HG02870 (cell line): ENCODE measurements around the gene GOLIM4.
A peak's percentile ranks its signal among the peaks of the same experiment; 100 is the strongest.
"Not testable (repeated sequence)": the region's sequence is repeated elsewhere in the genome, so short reads cannot be mapped to it uniquely, and the experiment has no call there.

ENCODE experiments used
- ATAC-seq: cut with Tn5 transposase; IDR thresholded peaks from one replicate; pipeline ENCODE4 v1.9.1; 2021; ENCODE audit warnings: mild to moderate bottlenecking, moderate library complexity; ENCODE audit not compliant: unreplicated experiment

GOLIM4 gene

DNA sequence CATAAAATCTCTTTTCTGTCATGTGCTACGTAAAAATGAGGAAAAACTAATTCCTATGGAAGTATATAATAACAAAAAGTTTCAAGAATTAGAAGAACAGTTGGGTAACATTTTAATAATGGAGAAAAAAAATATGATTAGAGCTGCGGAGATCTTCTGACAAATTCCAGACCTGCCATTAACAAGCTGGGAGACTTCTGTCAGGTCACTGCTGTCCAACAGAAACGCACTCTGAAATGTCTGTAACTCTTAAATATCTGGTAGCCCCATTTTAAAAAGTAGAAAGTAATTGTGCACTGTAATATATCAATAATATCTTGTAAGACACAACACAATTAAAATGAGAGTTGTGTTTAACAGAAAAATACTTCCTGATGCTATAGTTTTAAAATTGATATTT, 15.7 kb downstream of the GOLIM4 start:
- no peak for ATAC-seq

DNA sequence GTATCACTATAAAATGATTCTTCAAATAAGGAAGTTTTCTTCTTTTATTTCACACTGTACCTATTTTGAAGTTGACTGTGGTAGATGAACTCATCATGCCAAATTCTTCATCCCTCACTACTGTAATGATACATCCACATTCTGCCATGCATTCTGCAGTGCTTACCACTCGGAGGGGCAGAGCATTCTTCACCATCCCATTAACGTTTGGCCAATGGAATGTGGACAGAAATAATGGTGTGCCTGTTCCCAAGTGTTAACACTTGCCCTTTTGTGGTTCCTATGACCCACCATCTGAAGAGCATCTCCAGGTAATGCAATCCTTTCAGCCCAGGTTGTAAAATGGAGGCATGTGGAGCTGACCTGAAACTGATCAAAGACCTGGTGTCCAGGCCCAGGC, 18.6 kb downstream of the GOLIM4 start:
- ATAC-seq, result no peak

DNA sequence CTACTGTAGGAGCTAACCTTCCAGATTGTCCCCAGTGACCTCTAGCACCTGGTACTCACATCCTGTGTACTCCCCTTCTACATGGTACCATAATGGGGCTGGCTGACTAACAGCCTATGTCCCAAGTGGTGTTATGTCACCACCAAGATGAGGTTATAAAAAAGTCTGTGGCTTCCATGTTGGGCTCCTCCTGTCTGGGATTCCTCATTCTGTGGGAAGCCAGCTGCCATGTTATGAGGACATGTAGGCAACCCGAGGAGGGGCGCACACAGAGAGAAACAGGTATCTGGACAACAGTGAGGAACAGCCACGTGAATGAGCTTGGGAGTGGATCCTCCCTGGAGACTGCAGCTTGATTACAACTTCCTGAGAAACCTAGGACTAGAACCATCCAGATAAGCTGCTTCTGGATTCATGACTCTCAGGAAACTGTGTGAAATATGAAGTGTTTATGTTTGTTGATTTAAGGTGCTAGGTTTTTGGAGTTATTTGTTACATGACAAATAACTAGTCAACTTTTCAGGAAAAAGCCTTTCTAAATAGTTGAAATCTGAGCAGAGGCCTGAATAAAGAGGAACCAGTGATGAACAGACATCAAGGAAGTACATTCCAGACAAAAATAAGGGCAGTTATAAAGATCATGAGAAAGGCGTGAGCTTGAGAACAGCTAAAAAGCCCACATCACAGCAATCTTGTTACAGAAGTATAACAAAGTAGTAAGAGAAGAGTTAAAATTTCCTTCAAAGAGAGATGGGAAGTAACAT, 21.7 kb downstream of the GOLIM4 start:
- ATAC-seq, result no peak

DNA sequence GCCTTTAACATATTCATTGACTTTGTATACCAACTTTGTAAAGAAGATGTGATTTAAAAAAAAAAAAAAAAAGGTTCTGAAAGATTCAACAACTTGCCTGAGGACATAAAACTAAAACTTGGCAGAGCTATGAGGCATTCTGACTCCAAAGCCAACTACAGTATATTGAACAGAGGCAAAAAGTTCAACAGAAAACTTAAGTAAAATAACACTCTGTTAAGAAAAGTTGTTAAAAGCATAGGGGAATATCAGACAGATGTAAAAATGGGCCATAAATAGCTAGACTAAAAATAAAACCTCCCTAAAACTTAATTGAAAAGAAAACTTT, 23.4 kb downstream of the GOLIM4 start:
- ATAC-seq, result no peak

DNA sequence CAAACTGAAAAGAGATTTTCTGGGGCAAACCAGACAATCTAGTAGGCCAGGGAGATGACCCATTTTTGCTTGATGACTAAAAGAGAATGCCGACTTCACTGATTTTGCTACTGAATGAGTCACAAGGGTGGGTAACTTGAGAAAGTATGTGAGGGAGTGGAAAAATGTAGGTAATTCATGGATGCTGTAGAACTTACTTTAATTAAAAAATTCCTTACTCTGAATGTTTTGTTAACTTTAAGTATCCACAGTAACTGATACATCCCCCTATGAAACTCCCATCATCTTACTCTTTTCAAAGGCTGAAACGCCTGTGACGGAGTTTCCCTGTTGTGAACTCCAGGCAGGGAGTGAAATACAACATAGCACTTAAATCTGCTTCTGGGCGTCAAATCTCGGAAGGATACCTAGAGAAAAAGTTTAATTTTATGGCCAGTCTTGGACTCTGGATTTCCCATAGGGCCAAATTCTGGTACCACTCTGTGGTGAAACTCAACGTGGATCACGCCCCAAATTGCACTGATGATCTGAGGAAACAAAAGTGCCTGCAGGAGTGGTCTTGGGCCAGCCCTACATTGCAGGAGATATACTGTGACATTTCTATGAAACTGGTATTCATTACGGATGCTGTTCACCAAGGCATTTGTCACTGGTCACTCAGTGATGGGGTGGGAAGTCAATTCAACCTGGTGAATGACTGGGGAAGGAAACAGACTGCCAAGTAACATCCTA, 24.0 kb downstream of the GOLIM4 start:
- peak; percentile 73 for ATAC-seq

DNA sequence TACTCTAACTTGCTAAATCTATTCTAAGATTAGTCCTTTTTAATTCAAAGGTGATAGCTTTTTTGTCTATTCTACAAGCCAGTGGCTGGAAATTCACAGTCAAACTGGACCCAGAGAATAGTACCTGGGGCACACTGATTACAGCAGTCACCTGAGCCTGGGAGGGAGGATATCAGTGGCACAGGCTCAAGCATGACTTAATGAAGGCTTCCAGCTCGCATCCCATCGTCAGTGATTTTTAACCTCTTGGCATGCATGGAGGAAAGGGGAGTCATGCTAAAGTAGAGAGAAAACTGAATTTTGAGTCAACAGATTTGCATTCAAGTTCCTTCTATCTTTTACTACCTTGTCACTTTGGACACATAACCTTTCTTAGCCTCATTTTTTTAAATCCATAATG, 24.8 kb downstream of the GOLIM4 start:
- no peak for ATAC-seq

DNA sequence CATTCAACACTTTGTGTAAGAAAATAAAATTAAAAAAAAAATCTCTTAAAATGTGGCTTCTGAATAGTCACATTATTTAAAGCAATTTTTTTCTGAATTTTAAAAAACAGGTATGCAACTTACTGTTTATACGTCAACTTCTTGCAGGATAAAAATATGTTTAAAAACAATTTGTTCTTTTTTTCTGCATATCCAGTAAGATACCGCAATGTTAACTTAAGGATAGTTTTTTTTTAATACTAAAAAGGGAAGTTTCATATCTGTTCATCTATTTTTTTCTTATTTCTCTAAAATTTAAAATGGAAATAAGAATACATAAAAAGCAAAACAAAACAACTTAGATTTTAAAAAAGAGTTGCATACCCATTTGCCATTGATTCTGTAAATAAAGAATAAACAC, 27.4 kb downstream of the GOLIM4 start:
- no peak for ATAC-seq

DNA sequence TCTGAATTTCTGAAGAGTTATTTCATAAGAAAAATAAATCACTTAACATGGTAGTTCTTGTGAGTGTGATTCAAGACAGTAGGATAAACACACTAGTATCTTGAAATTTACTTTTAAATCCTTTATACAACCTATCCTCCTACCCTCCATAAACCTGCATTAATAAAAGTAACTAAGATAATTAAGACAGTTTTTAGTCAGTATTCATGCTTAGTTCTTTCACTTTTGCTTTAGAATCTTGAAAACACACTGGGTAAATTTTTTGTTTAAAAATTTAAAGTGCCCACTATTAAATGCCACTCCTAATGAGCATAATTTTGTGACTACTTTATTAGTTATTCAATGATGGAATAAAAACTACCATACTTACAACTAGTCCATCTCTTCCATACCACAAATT, 28.8 kb downstream of the GOLIM4 start:
- no peak for ATAC-seq

DNA sequence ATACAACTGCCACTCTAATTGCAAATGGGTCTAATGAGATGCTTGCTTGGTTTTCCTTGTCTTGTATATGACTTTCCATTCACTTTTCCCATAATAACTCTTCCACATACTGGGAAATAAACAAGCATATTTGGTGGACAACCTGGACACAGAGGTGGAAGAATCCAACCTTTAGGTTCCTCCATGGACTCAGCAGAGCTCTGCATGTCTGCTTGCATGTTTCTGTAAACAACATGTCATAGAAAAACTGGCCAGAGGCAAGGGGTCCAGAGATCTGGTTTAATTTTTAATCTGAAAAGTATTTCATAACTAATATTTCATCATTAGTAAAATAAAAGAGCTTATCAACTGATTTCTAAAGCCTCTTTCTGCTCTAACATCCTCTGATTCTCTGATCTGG, 30.2 kb downstream of the GOLIM4 start:
- no peak for ATAC-seq

DNA sequence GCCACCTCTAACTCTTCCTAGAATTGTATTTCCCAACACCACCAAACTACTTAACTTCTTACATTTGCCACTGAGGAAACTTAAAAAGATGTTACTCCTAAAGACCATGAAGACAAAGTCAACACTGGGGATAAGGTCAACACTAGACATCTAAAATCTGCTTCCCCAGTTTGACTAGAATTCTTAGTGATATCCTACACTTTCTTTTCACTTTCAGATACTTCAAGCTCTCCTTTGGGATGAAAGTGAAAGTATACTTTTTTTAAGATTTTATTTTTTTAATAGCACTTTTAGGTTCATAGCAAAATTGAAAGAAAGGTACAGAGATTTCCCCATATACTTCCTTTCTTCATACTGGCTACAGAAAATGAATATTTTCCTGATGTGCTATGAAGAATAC, 32.6 kb downstream of the GOLIM4 start:
- ATAC-seq, result no peak

DNA sequence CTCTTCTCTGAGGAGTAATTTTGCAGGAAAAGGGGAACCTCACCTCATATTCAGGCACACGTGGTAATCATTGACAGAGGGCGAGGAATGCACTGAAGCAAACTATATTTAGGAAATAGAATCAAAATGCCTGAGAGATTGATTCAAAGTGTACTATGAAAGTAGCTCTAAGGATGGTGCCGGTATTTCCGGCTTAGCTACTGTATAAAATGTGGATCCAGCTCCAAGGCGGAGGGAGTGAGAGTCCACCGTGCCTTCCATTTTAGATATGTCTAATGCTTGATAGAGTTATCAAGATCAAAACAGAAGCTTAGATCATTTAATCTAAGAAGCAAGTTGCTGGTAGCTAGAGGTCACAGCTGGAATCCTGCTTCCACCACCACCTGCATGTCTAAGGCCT, 33.0 kb downstream of the GOLIM4 start:
- ATAC-seq, result no peak

DNA sequence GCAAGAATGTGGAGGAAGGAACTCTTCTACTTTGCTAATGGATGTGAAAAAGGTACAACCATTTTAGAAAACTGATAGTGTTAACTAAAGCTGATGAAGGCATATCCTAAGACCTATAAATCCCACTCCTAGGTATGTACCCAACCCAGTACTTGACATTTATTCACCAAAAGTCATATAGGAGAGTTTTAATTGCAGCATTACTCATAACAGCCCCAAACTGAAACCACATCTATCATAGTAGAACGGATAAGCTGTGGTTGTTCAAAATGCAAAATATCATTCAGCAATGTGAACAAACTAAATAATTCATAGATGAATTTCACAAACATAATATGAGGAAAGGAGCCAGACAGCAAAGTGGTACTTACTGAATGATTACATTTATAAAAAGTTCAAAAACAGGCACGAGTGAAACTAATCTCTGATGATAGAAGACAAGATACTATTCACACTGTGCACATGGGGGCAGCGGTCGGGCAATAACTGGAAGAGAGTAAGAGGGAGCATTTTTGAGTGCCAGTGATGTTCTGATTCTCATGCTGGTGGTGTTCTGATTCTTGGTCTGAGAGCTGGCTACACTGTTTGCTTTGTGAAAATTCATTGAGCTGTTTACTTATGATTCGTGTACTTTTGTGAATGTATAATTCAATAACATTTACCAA, 34.3 kb downstream of the GOLIM4 start:
- peak; percentile 97 for ATAC-seq

DNA sequence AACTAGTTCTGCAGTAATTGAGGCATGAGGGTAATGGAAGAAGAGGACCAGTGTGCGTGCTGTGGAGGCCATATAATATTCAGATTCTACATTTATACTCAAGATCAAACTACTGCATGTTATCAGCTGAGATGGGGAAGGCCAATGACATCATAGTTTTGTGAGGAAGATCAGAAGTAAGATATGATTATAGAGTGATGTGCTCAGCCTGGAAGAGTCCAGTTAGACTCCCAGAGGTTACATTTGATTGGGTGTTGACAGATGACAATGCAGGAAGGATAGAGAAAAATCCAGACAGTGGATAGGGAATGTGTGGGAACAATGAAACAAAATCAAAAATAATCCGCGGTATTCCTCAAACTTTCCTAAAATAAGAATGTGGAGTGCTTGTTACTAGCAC, 35.4 kb downstream of the GOLIM4 start:
- ATAC-seq, result no peak

DNA sequence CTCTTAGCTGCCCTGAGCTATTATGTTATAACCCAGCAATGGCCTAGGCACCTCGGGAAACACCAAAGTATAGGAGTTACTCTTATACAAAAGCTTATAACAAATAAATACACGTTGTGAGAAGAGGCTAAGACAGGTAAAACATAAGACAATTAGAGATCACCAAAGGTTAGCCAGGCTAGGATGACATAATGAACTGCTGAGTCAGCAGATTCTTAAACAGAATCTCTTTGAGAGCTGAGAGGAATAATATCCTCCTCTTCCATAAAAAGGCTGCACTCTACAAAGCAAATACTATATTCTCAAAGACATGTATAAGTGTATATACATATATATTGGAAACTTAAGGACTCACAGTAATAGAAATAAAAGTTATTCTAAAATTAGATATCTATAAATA, 37.2 kb downstream of the GOLIM4 start:
- ATAC-seq, result no peak

DNA sequence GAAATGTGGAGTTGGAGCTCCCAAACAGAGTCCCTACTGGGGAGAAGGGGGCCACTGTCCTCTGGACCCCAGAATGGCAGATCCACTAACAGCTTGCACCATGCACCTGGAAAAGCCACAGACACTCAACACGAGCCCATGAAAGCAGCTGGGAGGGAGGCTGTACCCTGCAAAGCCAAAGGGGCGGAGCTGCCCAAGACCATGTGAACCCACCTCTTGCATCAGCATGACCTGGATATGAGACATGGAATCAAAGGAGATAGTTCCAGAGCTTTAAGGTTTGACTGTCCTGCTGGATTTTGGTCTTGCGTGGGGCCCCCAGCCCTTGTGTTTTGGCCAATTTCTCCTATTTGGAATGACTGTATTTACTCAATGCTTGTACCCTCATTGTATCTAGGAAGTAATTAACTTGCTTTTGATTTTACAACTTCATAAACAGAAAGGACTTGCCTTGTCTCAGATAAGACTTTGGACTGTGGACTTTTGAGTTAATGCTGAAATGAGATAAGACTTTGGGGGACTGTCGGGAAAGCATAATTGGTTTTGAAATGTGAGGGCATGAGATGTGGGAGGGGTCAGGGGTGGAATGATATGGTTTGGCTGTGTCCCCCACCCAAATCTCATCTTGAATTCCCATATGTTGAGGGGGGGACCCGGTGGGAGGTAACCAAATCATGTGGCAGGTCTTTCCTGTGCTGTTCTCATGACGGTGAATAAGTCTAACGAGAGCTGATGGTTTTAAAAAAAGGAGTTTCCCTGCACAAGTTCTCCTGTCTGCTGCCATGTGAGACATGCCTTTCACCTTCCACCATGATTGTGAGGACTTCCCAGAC, 39.1 kb downstream of the GOLIM4 start:
- ATAC-seq, result not testable (repeated sequence)

DNA sequence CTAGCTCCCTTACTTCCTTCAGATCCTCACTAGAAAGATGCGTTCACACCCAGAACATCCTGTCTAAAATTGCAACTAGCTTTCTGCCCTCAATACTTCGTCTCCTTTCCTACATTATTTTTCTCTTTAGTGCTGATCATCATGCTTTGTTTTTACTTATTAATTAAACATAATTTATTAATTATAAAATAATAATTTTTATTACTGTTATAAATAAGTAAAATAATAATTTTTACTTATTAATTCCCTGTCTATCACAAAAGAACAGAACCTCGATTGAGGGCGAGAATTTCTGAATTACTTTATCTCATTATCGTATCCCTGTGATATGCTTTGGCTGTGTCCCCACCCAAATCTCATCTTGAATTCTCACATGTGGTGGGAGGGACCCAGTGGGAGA, 41.3 kb downstream of the GOLIM4 start:
- no peak for ATAC-seq

DNA sequence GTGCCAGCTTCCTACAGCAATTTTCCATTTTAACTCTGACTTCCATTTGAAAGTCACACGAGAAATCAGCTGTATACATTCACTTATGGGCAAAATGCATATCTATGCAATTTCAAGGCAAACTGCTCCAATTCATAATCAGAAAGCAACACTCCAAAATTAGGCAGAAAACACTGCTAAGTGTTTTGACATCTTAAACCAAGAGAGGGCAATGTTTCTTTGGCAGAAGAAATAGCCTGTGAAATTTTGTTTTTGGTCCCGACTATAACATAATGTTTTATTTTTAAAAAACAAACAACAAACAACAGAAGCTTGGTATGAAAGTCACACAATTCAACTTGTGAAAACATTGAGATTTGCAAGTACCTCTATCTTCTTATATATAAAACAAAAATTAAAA, 42.6 kb downstream of the GOLIM4 start:
- ATAC-seq, result no peak

DNA sequence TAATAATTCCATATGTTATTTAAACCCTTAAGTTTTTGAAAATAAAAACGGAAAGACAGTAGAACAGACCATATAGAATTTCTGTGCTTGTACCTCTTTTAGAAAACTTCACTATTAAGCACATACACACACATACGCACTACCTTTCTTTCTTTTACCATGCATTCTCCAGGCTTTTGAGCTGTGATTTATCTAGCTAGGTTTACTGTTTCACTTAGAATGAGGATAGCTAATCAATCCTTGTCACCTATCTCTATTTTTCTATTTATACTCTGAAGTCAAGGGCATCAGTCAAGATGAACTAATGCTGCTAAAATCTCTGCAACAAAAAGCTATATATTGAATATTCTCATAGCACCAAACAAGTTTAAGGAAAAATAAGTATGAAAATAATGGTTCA, 43.2 kb downstream of the GOLIM4 start:
- ATAC-seq, result no peak

DNA sequence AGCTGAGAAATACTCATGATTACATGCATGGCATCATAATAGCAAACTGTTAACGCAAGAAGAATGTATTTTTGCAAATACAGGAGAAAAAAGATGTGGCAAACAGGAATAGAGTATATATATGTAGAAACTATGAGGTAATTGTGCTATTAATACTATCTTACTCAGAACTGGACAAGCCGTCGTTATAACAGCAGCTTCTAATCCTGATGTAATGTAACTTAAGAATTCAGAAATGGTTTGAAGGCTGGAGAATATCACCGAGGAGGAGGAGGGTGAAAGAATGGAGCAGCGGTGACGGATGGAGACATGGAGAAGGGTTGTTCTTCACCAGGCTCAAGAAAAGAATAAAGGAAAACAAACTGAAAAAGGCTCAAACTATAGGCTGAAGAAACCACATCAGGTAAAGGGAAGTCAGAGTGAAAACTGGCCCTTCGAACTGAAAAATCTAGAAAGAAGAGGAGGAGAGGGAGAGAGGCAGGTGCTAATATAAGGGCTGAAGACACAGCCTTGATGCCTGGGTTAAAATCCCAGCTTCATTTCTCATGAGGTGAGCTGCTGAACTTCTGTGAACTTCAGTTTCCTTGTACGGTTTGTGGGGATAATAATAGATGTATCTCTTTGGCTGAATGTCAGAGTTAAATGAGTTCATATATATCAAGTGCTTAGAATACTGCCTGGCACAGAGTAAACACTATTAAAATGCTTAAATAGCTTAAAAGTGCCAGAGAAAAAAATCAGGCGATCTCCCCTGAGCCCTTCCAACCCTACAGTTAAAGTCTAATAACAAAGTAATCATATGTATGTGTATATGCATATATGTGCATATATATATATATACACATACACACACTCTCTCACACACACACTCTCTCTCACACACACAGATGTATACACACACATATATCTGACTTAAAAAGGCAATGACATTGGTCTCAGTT, 43.9 kb downstream of the GOLIM4 start:
- ATAC-seq, result peak; percentile 78

DNA sequence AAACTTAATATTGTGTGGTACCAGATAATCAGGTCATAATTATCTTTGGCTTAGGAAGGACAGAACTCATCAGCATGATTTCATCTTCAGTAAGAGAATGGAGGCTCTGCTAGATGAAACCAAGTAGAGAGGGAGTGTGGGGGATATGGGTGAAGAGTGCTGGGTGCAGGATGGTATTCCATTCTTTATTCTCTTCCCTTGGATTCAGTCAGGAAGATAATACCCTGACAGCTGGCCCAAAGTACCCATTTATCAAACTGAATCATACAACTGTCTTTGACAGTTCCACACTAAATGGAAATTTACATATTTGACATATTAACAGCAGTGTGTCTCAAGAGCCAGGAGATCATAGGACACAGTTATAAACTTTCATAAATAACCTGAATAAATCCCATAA, 44.7 kb downstream of the GOLIM4 start:
- no peak for ATAC-seq
